AG09309 (cell line): Measurements from ENCODE around the gene PTPN7.
"Not testable (repeated sequence)": the region's sequence is repeated elsewhere in the genome, so short reads cannot be mapped to it uniquely, and the experiment has no call there.

Experiments used
- DNase-seq: peaks from one replicate; pipeline ENCODE4 v3.0.0-alpha.2; 2010; ENCODE audit warnings: low read depth
- H3K4me3 ChIP-seq: 2 replicates; pipeline ENCODE4 v1.5.1; 2011; ENCODE audit warnings: mild to moderate bottlenecking, low read depth, low read length, moderate library complexity; ENCODE audit not compliant: control insufficient read depth
- TF ChIP-seq, protein P1 (sequence below): IDR thresholded peaks from 2 replicates; pipeline ENCODE4 v1.5.1; 2011; ENCODE audit warnings: mild to moderate bottlenecking, low read depth, low read length, inconsistent platforms; ENCODE audit not compliant: insufficient read depth, control insufficient read depth; ENCODE audit errors: missing control alignments

Gene PTPN7

DNA sequence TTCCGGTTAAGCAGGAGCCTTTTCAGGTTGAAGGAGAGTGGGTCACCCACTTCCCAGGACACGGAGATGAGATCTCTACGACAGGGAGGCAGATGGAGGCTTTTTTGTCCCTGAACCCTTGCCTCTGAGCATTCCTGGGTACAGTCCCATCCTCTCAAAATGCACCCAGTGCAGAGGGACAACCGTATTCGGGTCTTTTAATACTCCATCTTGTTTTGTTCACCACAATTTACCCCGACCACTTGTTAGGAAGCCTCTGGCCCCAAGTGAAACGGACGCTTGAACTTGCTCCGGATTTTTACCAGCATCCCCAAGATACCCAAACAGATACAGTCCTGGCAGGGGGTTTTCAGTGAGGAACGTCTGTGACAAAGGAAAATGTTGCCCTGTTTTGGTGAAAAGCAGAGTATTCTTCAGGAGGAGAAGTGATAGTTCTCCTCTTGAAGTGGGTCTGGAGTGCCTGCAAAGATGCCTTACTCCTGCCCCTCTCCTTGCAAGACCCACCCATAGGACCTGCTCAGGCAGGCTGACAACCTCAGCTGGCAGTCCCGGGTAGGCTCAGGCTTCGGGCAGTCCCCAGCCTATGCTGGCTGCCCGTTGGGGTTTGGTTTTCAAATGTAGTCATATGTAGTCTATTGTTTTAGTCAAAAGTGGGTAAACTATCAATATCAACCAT is 15.2 kb downstream of the PTPN7 start:
- no peak for DNase-seq
- TF ChIP-seq, protein P1, sequence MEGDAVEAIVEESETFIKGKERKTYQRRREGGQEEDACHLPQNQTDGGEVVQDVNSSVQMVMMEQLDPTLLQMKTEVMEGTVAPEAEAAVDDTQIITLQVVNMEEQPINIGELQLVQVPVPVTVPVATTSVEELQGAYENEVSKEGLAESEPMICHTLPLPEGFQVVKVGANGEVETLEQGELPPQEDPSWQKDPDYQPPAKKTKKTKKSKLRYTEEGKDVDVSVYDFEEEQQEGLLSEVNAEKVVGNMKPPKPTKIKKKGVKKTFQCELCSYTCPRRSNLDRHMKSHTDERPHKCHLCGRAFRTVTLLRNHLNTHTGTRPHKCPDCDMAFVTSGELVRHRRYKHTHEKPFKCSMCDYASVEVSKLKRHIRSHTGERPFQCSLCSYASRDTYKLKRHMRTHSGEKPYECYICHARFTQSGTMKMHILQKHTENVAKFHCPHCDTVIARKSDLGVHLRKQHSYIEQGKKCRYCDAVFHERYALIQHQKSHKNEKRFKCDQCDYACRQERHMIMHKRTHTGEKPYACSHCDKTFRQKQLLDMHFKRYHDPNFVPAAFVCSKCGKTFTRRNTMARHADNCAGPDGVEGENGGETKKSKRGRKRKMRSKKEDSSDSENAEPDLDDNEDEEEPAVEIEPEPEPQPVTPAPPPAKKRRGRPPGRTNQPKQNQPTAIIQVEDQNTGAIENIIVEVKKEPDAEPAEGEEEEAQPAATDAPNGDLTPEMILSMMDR = no peak
- H3K4me3 ChIP-seq = peak overlapping the region; percentile 60

DNA sequence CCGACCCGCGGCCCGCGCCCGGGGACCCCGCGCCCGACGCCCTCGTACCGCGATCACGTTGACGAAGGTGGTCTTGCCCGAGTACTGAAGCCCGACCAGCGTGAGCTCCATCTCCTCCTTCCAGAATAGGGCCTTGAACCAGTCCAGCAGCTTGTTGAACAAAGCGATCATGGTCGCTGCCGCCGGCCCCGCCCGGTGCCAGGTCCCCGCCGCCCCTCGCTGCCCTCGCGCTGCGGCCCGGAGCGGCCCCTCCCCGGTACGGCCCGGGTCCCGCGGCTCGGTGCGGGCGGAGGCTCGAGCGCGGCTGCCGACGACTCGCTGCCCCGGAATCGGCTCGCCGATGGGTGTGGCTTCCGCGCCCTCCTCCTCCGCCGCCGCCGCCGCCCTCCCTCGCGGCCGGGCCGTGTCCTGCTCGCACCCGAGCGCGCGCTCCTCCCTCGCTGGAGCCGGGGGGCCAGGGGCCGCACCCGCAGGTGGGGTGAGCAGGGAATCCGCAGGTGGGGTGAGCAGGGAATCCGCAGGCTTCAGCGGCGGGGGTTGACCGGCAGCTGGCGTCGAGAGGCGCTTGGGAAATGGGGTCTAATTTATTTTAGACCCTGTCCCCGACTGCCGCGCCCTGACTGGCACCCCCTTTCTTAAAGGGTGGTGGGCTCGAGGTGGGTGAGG is 15.9 kb downstream of the PTPN7 start, which contains the start of gene ARL8A:
Gene ARL8A (minus strand): TSS at position 336 of the 666 bp plus-strand sequence. CDS start 165 bp downstream, at position 171.
- no peak for DNase-seq
- TF ChIP-seq, protein P1 = no peak
- H3K4me3 ChIP-seq = peak within 1 kb of the TSS; percentile 60

DNA sequence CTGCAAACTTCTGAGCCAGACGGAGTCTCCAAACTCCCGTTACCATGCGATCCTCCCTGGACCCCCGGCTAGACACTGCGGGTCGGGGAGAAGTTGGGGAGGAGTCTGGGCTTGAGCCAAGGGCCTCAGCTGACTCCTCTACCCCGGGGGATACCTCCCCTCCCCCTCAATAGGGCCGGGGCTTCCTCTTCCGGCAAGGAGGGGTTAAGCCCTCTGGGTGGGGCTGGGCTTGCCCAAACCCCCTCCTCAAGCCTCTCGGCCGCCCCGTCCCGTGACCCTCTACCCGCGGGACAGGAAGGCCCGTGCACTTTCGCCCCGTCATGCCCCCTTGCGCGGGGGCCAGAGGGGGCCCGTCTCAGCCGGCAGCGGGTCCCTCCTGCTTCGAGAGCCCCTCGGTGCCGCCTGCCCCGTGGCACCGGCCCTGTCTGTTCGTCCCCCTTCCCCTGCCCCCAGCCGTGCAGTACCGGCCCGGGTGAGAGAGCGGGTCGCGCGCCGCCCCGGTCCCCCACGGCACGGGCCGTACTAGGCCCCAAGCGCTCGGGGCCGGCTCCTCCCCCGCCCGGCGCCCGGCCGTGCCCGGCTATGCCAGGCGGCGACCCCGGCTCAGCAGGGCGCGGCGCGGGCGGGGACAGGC is 16.5 kb downstream of the PTPN7 start:
- H3K4me3 ChIP-seq = peak overlapping the region; percentile 60
- TF ChIP-seq, protein P1 = no peak
- no peak for DNase-seq

DNA sequence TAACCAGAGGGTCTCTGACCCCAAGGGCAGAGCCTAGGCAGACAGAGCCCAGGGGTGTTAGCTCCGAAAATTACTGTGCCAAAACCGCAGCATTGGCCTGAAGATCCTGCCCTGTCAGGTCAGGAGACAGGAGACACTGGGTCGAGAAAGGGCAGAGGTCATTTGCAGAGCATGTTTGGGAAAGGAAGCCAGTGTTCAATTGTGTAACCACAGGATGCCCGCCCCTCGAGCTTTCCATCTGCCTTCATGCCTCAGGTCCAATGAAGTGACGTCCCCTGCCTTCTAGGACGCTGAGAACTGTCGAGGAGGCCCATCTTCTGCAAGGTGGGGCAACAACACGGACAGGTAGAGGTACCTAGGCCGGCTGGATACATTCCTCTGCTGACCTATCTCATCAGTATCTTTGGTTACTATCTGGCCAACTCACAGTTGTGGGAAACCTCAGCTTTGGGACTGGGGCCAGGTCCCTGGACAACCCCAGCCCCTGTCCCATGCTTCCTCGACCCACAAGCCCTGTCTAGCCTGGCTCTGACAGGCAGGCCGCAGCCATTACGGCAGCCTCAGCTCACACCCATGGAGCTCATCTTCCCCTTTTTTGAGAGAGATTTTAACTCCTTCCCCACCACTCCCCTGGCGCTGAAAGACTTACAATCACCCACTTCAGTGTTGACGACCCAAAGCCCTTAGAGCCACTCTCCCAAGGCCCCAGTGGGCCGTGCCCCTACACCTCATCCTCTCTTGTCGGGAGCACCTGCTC is 17.2 kb downstream of the PTPN7 start:
- TF ChIP-seq, protein P1 = no peak
- H3K4me3 ChIP-seq = peak overlapping the region; percentile 60
- DNase-seq = no peak

DNA sequence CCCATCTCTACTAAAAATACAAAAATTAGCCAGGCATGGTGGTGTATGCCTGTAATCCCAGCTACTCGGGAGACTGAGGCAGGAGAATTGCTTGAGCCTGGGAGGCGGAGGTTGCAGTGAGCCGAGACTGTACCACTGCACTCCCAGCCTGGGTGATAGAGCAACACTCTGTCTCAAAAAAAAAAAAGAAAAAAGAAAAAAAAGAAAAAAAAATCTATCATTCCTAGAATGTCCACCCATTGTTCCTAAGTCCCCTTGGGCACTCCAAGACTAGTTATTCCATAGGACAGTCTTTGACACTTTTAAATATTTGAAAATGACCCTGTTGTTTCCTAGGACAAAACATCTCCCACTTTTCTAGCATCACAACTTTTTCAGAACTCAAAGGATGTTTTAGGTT is 18.9 kb downstream of the PTPN7 start:
- not testable (repeated sequence) for DNase-seq, H3K4me3 ChIP-seq

DNA sequence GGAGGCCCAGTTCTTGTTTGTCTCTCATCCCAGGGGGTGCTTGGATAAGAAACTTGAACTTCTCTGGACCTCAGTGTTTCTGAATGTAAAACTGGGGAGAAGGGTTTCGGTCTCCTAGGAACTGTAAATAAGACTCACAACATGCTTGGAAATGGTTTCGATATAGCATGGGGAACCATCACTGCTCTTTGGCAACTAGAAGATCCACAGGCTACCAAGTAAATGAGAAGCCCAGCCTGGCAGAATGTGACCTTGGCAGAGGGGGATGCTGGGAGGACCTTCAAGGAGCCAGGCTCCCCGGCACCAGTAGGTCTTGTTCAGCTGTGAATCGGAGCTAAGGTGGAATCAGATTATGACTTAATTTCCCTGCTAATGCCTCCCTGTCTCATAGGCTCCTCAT is 19.6 kb downstream of the PTPN7 start:
- no peak overlapping the region for H3K4me3 ChIP-seq
- TF ChIP-seq, protein P1 = no peak
- DNase-seq = no peak
